Kidney (tissue), 14 donors: ENCODE results near the gene TTLL11. TPM values are rescaled to one million over a fixed set of nuclear protein-coding genes. Genes with fewer than 3 reads are reported as not detected.

ENCODE experiments used
- DNase-seq, 5 donors: peaks; one replicate each; pipeline ENCODE4 v3.0.0-alpha.2; 2013 to 2020
- FAIRE-seq: peaks from 2 replicates; lab custom pipeline; 2012; peaks lifted over from hg19 to GRCh38; lab: Jason Lieb, UNC
- H3K27ac ChIP-seq, 2 donors: one replicate each; pipeline ENCODE4 v1.7.0; 2013; ENCODE audit warnings: low read depth in 2 of 2, low read length in 2 of 2, inconsistent platforms in 1 of 2
- H3K27me3 ChIP-seq: one replicate; pipeline ENCODE4 v1.7.1; 2013; ENCODE audit warnings: low read length, inconsistent platforms; ENCODE audit not compliant: control insufficient read depth, insufficient read depth
- H3K36me3 ChIP-seq, 3 donors: one replicate each; pipeline versions ENCODE4 v1.7.0 to v1.7.1; 2013; ENCODE audit warnings: low read length in 3 of 3, control low read depth in 1 of 3, inconsistent platforms in 1 of 3; ENCODE audit not compliant: insufficient read depth in 3 of 3, control insufficient read depth in 2 of 3
- H3K4me1 ChIP-seq, 3 donors: one replicate each; pipeline versions ENCODE4 v1.7.0 to v1.7.1; 2013; ENCODE audit warnings: low read length in 3 of 3, inconsistent platforms in 1 of 3, low read depth in 1 of 3; ENCODE audit not compliant: control insufficient read depth in 2 of 3, insufficient read depth in 2 of 3
- H3K4me3 ChIP-seq, 3 donors: one replicate each; pipeline versions ENCODE4 v1.7.0 to v1.8.1; 2013; ENCODE audit warnings: low read length in 3 of 3, control low read depth in 1 of 3, inconsistent platforms in 1 of 3
- H3K9ac ChIP-seq, 3 donors: one replicate each; pipeline versions ENCODE4 v1.7.0 to v1.7.1; 2013; ENCODE audit warnings: low read length in 3 of 3, control low read depth in 1 of 3, inconsistent platforms in 1 of 3
- H3K9me3 ChIP-seq, 3 donors: one replicate each; pipeline versions ENCODE4 v1.7.0 to v1.7.1; 2013; ENCODE audit warnings: low read length in 3 of 3, control low read depth in 1 of 3, inconsistent platforms in 1 of 3; ENCODE audit not compliant: control insufficient read depth in 2 of 3, insufficient read depth in 1 of 3
- CTCF ChIP-seq: IDR thresholded peaks from 3 replicates; pipeline ENCODE4 v1.5.1; 2012; ENCODE audit warnings: mild to moderate bottlenecking, moderate library complexity, borderline replicate concordance; ENCODE audit not compliant: insufficient read depth; ENCODE audit errors: extremely low read depth
- intact Hi-C: fragments of 100-400 bp; cut with DNase I; formaldehyde crosslinking; loops from one replicate; pipeline ENCODE4 v1.11.1; 2022
- polyA plus RNA-seq: library from polyadenylated mRNA; stranded (reverse); fragments of 350-450 nt; fragmentation: Illumina TruSeq; extraction: RNeasy Lipid Tissue Mini Kit (QIAGEN cat#74804); gene quantifications from one replicate; pipeline ENCODE4 v1.2.3, GENCODE V29; 2014; ENCODE audit warnings: low read depth, low replicate concordance; ENCODE audit not compliant: insufficient read depth
- total RNA-seq: library from RNA; stranded (reverse); fragmentation: NEBNext Ultra II Directional; extraction: Animal tissue kit (Norgen Biotek cat#: 25700); gene quantifications from one replicate; pipeline ENCODE4 v1.2.1, GENCODE V29; 2021
- donor health status: control.
- donor health status: control.
- donor health status: control.
- donor health status: control.
- donor health status: control.
- donor health status: DM: yes; HTN: yes; CAD: no.
- donor health status: Normal renal cell carcinoma (clear cell type).

The TTLL11 gene
- total and polyA plus RNA-seq, 2 donors from 2014 or later = 2.3 to 10.0 TPM

GRCh38 chr9:121786543-121786948, 306.6 kb downstream of the TTLL11 start:
- no peak overlapping the region for H3K9ac ChIP-seq
- no peak overlapping the region for H3K27ac ChIP-seq
- no peak overlapping the region for H3K4me3 ChIP-seq
- H3K36me3 ChIP-seq = peaks cover 0 to 8% (median 5%) of the 10 kb centered on the region in 3 donors
- no peaks in the 10 kb centered on the region for H3K4me1 ChIP-seq
- H3K27me3 ChIP-seq = no peaks in the 10 kb centered on the region
- no peak for DNase-seq
- no peak for TF ChIP-seq CTCF
- no peaks in the 10 kb centered on the region for H3K9me3 ChIP-seq
- intact Hi-C loops = no loop called here
- FAIRE-seq = no peak

- peaks cover 0 to 14% (median 7%) of the 10 kb centered on the region in 3 donors for H3K36me3 ChIP-seq
- TF ChIP-seq CTCF = no peak
These were observed 307.2 kb downstream of the TTLL11 start for GRCh38 chr9:121785673-121786542.

GRCh38 chr9:121784731-121785411, 308.2 kb downstream of the TTLL11 start:
- no peaks in the 10 kb centered on the region for H3K4me1 ChIP-seq
- no peak overlapping the region for H3K4me3 ChIP-seq
- FAIRE-seq = no peak
- no peak overlapping the region for H3K27ac ChIP-seq
- no peaks in the 10 kb centered on the region for H3K9me3 ChIP-seq
- no peaks in the 10 kb centered on the region for H3K27me3 ChIP-seq
- H3K9ac ChIP-seq = no peak overlapping the region
- intact Hi-C loops = no loop called here
- no peak for TF ChIP-seq CTCF
- peak in 3 of 5 donors; percentile 7 to 66 (median 31) for DNase-seq
- peaks cover 0 to 20% (median 12%) of the 10 kb centered on the region in 3 donors for H3K36me3 ChIP-seq

More at GRCh38 chr9:121785673-121786542, 307.2 kb downstream of the TTLL11 start:
- no peak overlapping the region for H3K27ac ChIP-seq
- DNase-seq (peak in 1 of 5 donors; percentile 34), FAIRE-seq (no peak)
- H3K4me3 ChIP-seq = no peak overlapping the region
- no peaks in the 10 kb centered on the region for H3K9me3 ChIP-seq
- H3K27me3 ChIP-seq = no peaks in the 10 kb centered on the region
- no peaks in the 10 kb centered on the region for H3K4me1 ChIP-seq
- no peak overlapping the region for H3K9ac ChIP-seq
- intact Hi-C loops = no loop called here
